HG02763 (cell line): Measurements from ENCODE around the gene RNF212.

ENCODE experiments used
- ATAC-seq: cut with Tn5 transposase; IDR thresholded peaks from one replicate; pipeline ENCODE4 v1.9.1; 2021; ENCODE audit warnings: mild to moderate bottlenecking, moderate library complexity; ENCODE audit not compliant: unreplicated experiment

Gene RNF212

GRCh38 chr4:1115528-1116293 lies 2.3 kb upstream of the RNF212 start:
- no peak for ATAC-seq

GRCh38 chr4:1112821-1113182 lies 562 bp downstream of the RNF212 start:
- no peak for ATAC-seq

- ATAC-seq: no peak
These were observed 1.1 kb downstream of the RNF212 start for GRCh38 chr4:1112174-1112820.

GRCh38 chr4:1111259-1111809 lies 2.0 kb downstream of the RNF212 start:
- no peak for ATAC-seq

GRCh38 chr4:1109898-1110506 lies 3.4 kb downstream of the RNF212 start:
- no peak for ATAC-seq

- no peak for ATAC-seq
These were observed 4.0 kb downstream of the RNF212 start for GRCh38 chr4:1109333-1109732.

- no peak for ATAC-seq
These were observed 7.7 kb downstream of the RNF212 start for GRCh38 chr4:1105662-1106061.

- no peak for ATAC-seq
These were observed 8.3 kb downstream of the RNF212 start for GRCh38 chr4:1105067-1105466.

GRCh38 chr4:1104647-1105046 lies 8.7 kb downstream of the RNF212 start:
- no peak for ATAC-seq

GRCh38 chr4:1099684-1100335 lies 13.6 kb downstream of the RNF212 start:
- ATAC-seq: no peak

GRCh38 chr4:1099270-1099669 lies 14.1 kb downstream of the RNF212 start:
- ATAC-seq: no peak

- no peak for ATAC-seq
These were observed 14.9 kb downstream of the RNF212 start for GRCh38 chr4:1098311-1098925.

GRCh38 chr4:1097553-1097952 lies 15.8 kb downstream of the RNF212 start:
- ATAC-seq: no peak

GRCh38 chr4:1096841-1097240 lies 16.5 kb downstream of the RNF212 start:
- no peak for ATAC-seq

GRCh38 chr4:1094336-1094690 lies 19.1 kb downstream of the RNF212 start:
- no peak for ATAC-seq

GRCh38 chr4:1093391-1094335 lies 19.7 kb downstream of the RNF212 start:
- no peak for ATAC-seq

- no peak for ATAC-seq
These were observed 20.4 kb downstream of the RNF212 start for GRCh38 chr4:1092983-1093361.

- no peak for ATAC-seq
These were observed 21.1 kb downstream of the RNF212 start for GRCh38 chr4:1092026-1092982.

GRCh38 chr4:1091561-1091995 lies 21.8 kb downstream of the RNF212 start:
- ATAC-seq: no peak
